NCI-H1417 treated with DMSO at 0.1 percent for 48 hours (cell line): ENCODE measurements around the gene NCAPD3.
"Not testable (repeated sequence)": the region's sequence is repeated elsewhere in the genome, so short reads cannot be mapped to it uniquely, and the experiment has no call there.

Experiments used
- DNase-seq: peaks from one replicate; lab custom pipeline; 2025; lab: John Stamatoyannopoulos, UW

Gene NCAPD3

DNA sequence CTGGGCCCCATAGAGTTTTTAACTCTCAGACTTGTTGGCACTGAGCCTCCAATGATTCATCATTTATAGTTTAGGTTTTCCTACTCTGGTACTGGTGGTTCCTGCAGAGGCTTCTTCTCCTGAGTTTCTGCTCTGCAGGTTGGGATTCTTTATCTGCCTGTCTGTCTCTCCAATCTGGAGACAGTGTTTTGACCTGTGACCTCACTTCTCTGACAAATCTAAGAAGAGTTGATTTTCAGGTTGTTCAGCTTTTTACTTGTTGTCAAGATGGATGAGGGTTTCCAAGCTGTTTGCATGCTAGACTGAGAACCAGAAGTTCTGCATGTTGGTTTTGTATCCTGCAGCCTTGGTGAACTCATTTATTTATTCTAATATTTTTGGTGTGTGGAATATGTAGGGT lies 91.0 kb downstream of the NCAPD3 start:
- no peak for DNase-seq

DNA sequence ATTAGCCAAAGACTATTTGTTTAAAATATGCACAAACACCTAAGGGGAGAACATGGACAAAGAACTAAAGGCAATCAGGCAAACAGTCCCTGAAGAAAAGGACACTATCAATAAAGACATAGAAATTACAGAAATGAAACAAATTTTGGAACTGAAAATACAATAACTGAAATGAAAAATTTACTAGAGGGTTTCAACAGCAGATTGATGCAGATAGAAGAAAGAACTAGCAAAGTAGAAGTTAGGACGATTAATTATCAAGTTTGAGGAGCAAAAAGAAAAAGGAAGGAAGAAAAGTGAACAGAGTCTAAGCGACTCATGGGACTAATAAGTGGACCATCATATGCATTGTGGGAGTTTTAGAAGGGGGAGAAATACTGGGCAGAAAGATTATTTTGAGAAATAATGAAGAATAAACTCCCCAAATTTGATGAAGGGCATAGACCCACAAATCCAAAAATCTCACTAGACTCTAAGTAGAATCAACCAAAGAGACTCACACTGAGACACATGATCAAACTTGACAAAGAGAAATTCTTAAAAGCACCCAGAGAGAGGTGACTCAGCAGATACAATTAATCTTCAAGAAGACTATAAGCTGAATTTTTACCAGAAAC lies 92.0 kb downstream of the NCAPD3 start:
- no peak for DNase-seq

GRCh38 chr11:134126217-134126822 lies 97.4 kb downstream of the NCAPD3 start:
- no peak for DNase-seq

DNA sequence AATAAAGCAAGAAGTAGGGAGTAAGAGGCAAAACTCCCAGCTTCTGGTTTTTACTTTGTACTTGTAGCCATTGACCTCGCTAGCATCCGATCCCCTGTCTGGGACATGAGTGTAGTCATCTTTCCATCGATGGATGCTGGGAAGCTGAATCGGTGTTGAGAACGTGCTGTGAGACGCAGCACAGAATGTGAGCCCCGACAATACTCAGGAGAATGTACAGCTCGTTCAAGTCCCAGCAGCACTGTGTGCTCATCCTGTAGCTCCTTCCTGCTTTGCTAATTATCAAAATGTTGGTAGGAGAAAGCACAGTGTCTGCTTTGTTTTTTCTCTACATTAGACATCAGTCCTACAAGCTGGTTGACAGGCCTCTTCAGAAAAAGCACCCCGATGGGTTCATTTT lies 98.3 kb downstream of the NCAPD3 start:
- DNase-seq = no peak

DNA sequence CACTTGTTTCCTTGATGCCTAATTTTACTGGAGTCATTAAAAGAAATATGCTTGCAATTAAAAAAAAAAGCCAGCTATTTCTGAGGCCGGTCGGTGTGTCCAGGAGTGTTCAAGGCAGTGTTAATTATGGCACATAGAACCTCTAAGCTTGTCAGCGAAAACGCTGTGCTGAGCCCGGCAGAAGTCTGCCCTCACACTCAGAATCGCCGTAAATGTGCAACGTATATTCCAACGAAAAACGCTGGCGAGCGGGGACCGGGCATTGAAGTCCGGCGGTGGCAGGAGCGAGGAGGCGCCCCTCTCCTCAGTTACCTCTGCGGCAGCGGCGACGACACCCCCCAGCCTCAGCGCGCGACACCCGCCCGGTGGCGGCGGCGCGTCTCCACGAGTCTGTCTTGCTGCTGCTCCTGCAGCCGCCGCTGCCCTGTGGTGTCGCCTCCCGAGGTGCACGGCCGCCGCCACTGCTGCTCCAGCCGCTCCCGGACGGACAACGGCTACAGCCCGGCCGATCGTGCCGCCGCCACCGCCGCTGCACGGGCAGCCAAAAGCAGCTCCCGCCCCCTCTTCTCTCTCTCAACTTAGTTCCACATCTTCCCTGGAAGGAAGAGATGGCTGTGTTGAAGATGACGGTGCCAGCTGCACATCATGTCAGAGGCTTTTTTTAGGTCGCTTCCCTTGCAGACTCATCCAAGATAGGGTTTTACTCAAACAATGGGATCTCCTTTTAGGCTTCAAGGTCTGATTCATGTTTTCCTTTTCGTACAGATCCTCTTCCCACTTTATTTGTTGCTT lies 98.9 kb downstream of the NCAPD3 start:
- DNase-seq = no peak

GRCh38 chr11:134120921-134121526 lies 102.7 kb downstream of the NCAPD3 start:
- no peak for DNase-seq

- no peak for DNase-seq
These were observed 103.5 kb downstream of the NCAPD3 start for GRCh38 chr11:134120143-134120850.

DNA sequence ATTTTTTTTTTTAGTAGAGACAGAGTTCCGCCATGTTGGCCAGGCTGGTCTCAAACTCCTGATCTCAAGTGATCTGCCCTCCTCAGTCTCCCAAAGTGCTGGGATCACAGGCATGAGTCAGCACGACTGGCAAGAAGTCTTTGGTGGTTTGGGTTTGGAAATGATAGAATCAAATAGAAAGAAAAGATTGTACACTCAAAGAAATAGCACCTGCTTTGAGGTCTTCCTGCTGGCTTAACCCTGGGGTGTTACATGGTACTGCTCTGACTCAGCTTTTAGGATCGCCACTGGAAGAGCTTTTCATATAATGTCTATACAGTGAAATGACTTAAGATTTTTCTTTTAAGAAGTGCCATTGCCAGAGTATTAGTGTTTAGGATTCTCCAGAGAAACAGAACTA lies 104.7 kb downstream of the NCAPD3 start:
- no peak for DNase-seq

GRCh38 chr11:134118006-134118405 lies 105.8 kb downstream of the NCAPD3 start:
- DNase-seq = no peak

- DNase-seq = no peak
These were observed 107.6 kb downstream of the NCAPD3 start for GRCh38 chr11:134116210-134116609.

DNA sequence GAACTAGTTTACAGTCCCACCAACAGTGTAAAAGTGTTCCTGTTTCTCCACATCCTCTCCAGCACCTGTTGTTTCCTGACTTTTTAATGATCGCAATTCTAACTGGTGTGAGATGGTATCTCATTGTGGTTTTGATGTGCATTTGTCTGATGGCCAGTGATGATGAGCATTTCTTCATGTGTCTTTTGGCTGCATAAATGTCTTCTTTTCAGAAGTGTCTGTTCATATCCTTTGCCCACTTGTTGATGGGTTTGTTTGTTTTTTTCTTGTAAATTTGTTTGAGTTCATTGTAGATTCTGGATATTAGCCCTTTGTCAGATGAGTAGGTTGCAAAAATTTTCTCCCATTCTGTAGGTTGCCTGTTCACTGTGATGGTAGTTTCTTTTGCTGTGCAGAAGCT lies 110.0 kb downstream of the NCAPD3 start:
- DNase-seq = not testable (repeated sequence)

DNA sequence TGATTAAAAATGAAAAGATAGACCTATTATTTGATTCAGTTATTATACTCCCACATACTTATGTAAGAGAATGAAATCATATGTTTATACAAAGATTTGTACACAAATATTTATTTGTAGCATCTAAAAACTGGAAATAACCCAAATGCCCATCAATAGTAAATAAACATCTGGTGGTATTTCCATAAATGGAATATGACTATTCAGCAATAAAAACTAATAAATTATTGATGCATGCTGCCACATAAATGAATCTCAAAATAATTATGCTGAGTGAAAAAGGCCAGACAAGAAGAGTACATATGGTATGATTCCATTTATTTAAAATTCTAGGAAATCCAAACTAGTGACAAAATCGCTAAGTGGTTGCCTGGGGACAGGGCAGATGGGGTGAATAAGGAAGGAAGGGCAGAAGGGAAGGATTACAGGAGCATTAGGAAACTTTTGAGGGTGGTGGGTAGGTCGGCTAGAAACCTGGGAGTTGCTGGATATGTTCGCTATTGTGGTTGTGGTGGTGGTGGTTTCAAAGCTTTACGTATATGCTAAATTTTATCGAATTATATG lies 113.4 kb downstream of the NCAPD3 start:
- no peak for DNase-seq
